ENCODE data around the gene CRP. TPM values are rescaled to one million over a fixed set of nuclear protein-coding genes. Genes with fewer than 3 reads are reported as not detected.

The CRP gene
- total and polyA plus RNA-seq, 2 of the 4 experiments (the other 2 are of a cell fraction) = not detected

- Histone ChIP-seq H3K4ac (ENCODE audit: low read depth, low read length) (no peak overlapping the region), H3K14ac (replicated peaks; ENCODE audit: low read depth, low read length) (no peak overlapping the region), H3K27ac (ENCODE audit: insufficient read depth, low read length) (no peak overlapping the region), H3K27me3 (ENCODE audit: control insufficient read depth, insufficient read depth, low read length) (no peaks in the 10 kb centered on the region), H4K91ac (ENCODE audit: insufficient read depth, low read depth, low read length) (no peak overlapping the region), H3K18ac (ENCODE audit: low read depth, low read length) (no peak overlapping the region), H3K56ac (ENCODE audit: extremely low read depth, insufficient read depth, low read length) (no peak overlapping the region), H2BK5ac (ENCODE audit: low read depth, low read length, poor library complexity, severe bottlenecking) (no peak overlapping the region), H2BK20ac (ENCODE audit: low read depth, low read length) (no peak overlapping the region), H4K8ac (ENCODE audit: low read depth in 2 of 2, low read length in 2 of 2) (no peak overlapping the region), H2BK15ac (ENCODE audit: low read depth, low read length) (no peak overlapping the region), H3K23ac (ENCODE audit: low read depth, low read length) (no peak overlapping the region), H4K5ac (ENCODE audit: low read depth, low read length) (no peak overlapping the region), H3K9me3 (ENCODE audit: control insufficient read depth, insufficient read depth, low read length) (no peaks in the 10 kb centered on the region), H2AFZ (replicated peaks; ENCODE audit: low read length, poor library complexity) (no peak overlapping the region), H3K4me3 (ENCODE audit: insufficient read depth, low read depth, low read length) (no peak overlapping the region), H3K36me3 (ENCODE audit: control insufficient read depth, insufficient read depth, low read length) (no peaks in the 10 kb centered on the region), H2AK5ac (ENCODE audit: low read depth, low read length) (no peak overlapping the region), H2BK120ac (ENCODE audit: low read depth, low read length) (no peak overlapping the region), H3K4me2 (ENCODE audit: low read depth, low read length) (no peak overlapping the region), H3K79me1 (ENCODE audit: low read depth in 1 of 2, low read length in 2 of 2) (no peaks in the 10 kb centered on the region), H3K4me1 (ENCODE audit: control insufficient read depth, insufficient read depth, low read length) (no peaks in the 10 kb centered on the region), H4K20me1 (ENCODE audit: insufficient read depth, low read length) (no peaks in the 10 kb centered on the region), H3K9ac (ENCODE audit: low read depth, low read length) (no peak overlapping the region), H2AK9ac (replicated peaks; ENCODE audit: low read depth, low read length, poor library complexity) (no peak overlapping the region), H3K9me1 (ENCODE audit: insufficient read depth, low read length) (no peaks in the 10 kb centered on the region)
- TF ChIP-seq CHD1 (IDR thresholded peaks at IDR 0.05; ENCODE audit: low read depth, low read length) (no peak), USF2 (IDR thresholded peaks at IDR 0.05; ENCODE audit: low read depth, low read length) (no peak)
- in situ Hi-C loops (cut with MboI; ENCODE audit: low sequenced_read_pairs) = no loop called here
- BruUV-seq (replicated peaks) = no TSS peak
- ChIA-PET POLR2A (ENCODE audit: unreplicated experiment) (no interaction called here), CTCF (no interaction called here)
- no peak for DNase-seq
- dilution Hi-C loops (cut with HindIII; ENCODE audit: low sequenced_read_pairs, unreplicated experiment) = no loop called here
- ATAC-seq (ENCODE audit: low read depth) = no peak
- intact Hi-C loops (cut with micrococcal nuclease) = no loop called here
These were observed 36.2 kb upstream of the CRP start for GRCh38 chr1:159750621-159751020.

Measured in IMR-90 (cell line).